ENCODE data around the gene CEACAM8.
"Not testable (repeated sequence)": the region's sequence is repeated elsewhere in the genome, so short reads cannot be mapped to it uniquely, and the experiment has no call there.

CEACAM8 gene

GRCh38 chr19:42571116-42571515 is 23.6 kb downstream of the CEACAM8 start:
- DNase-seq: no peak

- DNase-seq: no peak
Measured at GRCh38 chr19:42569193-42569592, 25.5 kb downstream of the CEACAM8 start.

- DNase-seq: peak; percentile 78
Measured at GRCh38 chr19:42568006-42568405, 26.7 kb downstream of the CEACAM8 start.

- no peak for DNase-seq
Measured at GRCh38 chr19:42567567-42567966, 27.2 kb downstream of the CEACAM8 start.

- peak; percentile 72 for DNase-seq
Measured at GRCh38 chr19:42563352-42564210, 31.1 kb downstream of the CEACAM8 start.

GRCh38 chr19:42561512-42561911 is 33.2 kb downstream of the CEACAM8 start:
- DNase-seq: no peak

GRCh38 chr19:42560731-42561130 is 34.0 kb downstream of the CEACAM8 start:
- DNase-seq: no peak

- no peak for DNase-seq
Measured at GRCh38 chr19:42558450-42559150, 36.1 kb downstream of the CEACAM8 start.

GRCh38 chr19:42557386-42557871 is 37.3 kb downstream of the CEACAM8 start:
- not testable (repeated sequence) for DNase-seq

GRCh38 chr19:42555801-42556200 is 38.9 kb downstream of the CEACAM8 start:
- DNase-seq: peak; percentile 64

GRCh38 chr19:42555317-42555716 is 39.4 kb downstream of the CEACAM8 start:
- DNase-seq: peak; percentile 73

- DNase-seq: no peak
Measured at GRCh38 chr19:42554046-42554575, 40.6 kb downstream of the CEACAM8 start.

GRCh38 chr19:42553292-42554045 is 41.3 kb downstream of the CEACAM8 start:
- peak; percentile 57 for DNase-seq

GRCh38 chr19:42552086-42553065 is 42.3 kb downstream of the CEACAM8 start:
- DNase-seq: no peak

- not testable (repeated sequence) for DNase-seq
Measured at GRCh38 chr19:42550521-42550920, 44.2 kb downstream of the CEACAM8 start.

GRCh38 chr19:42549067-42549466 is 45.7 kb downstream of the CEACAM8 start:
- DNase-seq: not testable (repeated sequence)

GRCh38 chr19:42548552-42548951 is 46.2 kb downstream of the CEACAM8 start:
- no peak for DNase-seq

- DNase-seq: no peak
Measured at GRCh38 chr19:42547929-42548328, 46.8 kb downstream of the CEACAM8 start.

GRCh38 chr19:42546831-42547500 is 47.8 kb downstream of the CEACAM8 start:
- DNase-seq: no peak

GRCh38 chr19:42544146-42544545 is 50.6 kb downstream of the CEACAM8 start:
- DNase-seq: no peak

- no peak for DNase-seq
Measured at GRCh38 chr19:42542791-42543190, 51.9 kb downstream of the CEACAM8 start.
